HG02938 (cell line): ENCODE measurements around the gene RAB5B.

Experiments
- ATAC-seq: cut with Tn5 transposase; IDR thresholded peaks from one replicate; pipeline ENCODE4 v1.9.1; 2021; ENCODE audit warnings: mild to moderate bottlenecking, moderate library complexity; ENCODE audit not compliant: unreplicated experiment

Gene RAB5B, protein sequence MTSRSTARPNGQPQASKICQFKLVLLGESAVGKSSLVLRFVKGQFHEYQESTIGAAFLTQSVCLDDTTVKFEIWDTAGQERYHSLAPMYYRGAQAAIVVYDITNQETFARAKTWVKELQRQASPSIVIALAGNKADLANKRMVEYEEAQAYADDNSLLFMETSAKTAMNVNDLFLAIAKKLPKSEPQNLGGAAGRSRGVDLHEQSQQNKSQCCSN

GRCh38 chr12:55973599-55974307, at the start of gene RAB5B:
TSS of gene RAB5B (plus strand) at chr12:55974078. CDS start at chr12:55986961, 12,883 bp downstream.
- peak; percentile 96 for ATAC-seq

GRCh38 chr12:55925371-55925770, 48.5 kb upstream of the RAB5B start:
- no peak for ATAC-seq

GRCh38 chr12:55925870-55926737, 47.8 kb upstream of the RAB5B start:
- no peak for ATAC-seq

DNA sequence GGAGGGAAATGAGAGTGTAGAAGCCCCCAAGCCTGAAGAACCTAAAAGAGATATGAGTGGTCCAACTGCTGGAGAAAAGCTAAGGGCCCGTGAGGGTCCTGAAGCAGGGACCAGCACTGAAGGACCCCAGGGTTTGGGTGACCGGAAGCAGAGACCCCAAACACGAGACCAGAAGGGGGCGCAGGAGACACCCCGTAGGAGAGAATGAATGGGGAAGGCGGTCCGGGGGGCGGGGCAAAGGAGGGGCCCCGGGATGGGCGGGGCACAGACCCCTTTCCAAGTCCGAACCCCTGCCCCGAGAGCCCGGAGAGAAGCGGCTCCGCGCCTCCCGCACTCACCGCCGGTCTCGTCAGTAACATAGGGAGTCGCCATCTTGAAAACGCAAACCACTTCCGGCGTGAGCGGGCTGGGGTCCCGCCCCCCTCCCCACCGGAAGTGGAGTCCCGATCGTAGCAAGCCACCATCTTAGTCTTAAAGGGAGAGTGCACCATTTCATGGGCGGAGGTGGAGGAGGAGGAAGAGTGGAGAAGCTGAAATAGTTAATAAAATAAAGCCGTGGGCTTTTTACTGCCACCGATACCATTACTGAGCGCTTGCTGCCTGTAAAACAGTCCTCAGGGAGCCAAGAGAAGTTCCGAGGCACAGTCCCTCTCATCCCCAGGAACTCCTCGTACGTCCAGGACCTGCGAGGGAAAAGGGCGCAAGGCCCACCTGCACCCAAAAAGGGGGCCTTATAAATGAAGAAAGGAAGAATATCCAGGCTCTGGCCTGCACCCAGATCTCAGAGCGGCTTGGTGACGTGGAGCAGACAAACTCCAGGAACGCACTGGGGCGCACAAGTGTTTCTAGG, 46.9 kb upstream of the RAB5B start:
- ATAC-seq = peak; percentile 48

DNA sequence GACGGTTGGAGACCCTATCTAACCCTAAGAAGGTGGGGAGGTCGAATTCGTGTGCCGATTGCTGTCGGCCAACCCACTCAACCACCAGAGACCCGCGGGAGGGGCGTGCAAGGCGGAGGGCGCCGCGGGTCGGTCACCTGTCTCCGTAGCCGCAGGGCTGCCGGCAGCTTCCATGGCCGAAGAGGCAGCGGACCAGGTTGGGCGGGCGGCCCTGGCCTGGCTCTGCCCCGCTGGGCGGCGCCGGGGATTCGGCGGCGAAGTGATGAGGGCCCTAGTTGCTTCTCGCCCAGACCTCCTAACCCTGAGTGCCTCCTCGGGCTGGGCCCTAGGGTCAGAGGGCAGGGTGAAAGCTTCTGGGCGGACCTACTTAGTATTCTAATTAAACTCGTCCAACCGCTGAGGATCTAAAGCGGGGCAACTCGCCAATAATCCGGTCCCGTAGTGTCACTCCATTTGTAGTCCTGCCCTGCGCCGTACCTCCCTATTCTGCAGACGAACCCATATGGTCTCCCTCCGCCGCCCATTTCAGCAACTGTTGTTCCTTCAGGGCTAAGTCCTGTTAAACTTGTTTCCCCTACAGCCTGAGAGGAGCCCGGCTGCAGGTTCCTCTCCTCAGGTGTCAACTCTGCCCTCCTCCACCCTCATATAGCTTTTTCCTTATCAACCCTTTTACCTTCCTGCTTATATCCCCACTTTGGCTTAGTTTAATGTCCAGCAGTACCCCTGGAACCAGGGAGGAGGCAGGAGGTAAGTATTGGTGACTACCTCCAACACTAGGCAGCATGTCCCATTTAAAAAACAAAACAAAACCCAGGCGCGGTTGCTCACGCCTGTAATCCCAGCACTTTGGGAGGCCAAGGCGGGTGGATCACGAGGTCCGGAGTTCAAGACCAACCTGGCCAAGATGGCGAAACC, 46.0 kb upstream of the RAB5B start, which contains the start of gene PYM1:
Gene PYM1, minus strand, starts transcription at position 307 of the 915 bp plus-strand sequence. Its CDS starts 133 bp downstream, at position 174.
- ATAC-seq = peak; percentile 33

DNA sequence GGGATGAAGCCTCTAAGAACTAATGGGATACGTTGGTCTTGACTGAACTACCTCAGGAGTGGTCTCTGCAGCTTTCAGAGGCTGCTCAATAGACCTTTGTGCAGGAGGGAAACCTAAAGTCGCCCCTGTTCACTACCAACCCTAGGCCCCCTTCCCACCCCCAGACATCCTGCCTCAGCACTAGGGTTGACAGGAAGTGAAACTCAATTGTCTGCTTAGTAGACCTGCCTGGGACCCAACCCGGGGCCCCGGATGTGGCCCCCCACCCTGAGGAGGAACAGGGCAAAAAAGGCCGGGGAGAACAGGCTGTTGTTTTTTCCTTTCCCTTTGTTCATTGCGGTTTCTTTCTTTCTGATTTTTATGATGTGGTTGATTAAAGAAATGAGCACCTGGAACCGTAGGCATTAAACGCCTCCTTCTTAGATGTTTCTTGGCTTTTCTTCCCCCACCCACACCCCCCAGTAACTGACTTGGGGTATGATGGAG, 44.5 kb upstream of the RAB5B start:
- ATAC-seq = peak; percentile 33

GRCh38 chr12:55930771-55931316, 43.0 kb upstream of the RAB5B start, which contains the start of gene DGKA:
TSS of gene DGKA (plus strand) at chr12:55931162. CDS start at chr12:55936504, 5,342 bp downstream.
- no peak for ATAC-seq

- no peak for ATAC-seq
These were observed 42.5 kb upstream of the RAB5B start for GRCh38 chr12:55931317-55931779.

- ATAC-seq = no peak
These were observed 41.9 kb upstream of the RAB5B start for GRCh38 chr12:55931780-55932550.

DNA sequence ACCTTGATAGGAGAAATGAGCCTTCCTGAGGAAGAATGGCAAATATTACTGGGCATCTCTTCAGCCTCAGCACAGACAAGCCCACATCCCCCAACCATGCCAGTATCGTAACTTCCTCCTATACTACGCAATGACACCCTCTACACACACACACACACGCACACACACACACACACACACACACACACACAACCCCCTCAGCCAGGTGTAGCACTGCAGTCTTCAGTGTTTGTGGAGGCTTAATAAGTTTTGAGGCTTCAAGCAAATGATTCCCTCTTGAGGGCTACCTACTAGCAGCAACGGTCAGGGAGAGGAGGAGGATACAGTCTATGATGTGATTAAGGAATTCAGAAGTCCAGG, 41.3 kb upstream of the RAB5B start:
- ATAC-seq = no peak

DNA sequence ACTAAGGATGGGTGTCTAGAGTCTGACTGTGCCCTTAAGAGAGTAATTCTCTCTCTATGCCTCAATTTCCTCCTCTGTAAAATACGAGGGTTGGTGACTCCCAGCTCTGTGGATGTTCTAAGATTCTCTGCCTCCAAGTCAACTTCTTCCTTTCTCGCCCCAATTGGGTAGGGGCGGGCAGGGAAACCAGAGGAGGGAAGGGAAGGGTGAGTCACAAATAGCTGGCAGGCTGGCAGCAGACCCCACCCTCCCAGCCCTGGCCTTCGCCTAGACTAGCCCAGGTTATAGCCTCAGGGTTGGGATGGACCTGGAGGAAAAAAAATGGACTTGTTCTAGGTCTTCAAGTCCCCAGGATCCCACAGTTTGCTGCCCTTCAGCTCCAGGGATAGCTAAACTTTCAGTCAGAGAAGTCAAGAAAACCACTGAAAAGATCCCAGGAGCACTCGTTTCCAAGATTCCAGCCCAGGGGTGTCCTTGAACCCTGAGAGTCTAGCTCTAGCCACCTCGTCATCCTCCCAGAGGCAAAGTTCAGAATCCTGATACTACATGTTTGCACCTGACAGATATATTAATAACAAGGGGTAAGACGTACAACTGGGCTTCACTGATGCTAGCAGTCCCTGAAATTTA, 40.6 kb upstream of the RAB5B start:
- ATAC-seq = no peak

DNA sequence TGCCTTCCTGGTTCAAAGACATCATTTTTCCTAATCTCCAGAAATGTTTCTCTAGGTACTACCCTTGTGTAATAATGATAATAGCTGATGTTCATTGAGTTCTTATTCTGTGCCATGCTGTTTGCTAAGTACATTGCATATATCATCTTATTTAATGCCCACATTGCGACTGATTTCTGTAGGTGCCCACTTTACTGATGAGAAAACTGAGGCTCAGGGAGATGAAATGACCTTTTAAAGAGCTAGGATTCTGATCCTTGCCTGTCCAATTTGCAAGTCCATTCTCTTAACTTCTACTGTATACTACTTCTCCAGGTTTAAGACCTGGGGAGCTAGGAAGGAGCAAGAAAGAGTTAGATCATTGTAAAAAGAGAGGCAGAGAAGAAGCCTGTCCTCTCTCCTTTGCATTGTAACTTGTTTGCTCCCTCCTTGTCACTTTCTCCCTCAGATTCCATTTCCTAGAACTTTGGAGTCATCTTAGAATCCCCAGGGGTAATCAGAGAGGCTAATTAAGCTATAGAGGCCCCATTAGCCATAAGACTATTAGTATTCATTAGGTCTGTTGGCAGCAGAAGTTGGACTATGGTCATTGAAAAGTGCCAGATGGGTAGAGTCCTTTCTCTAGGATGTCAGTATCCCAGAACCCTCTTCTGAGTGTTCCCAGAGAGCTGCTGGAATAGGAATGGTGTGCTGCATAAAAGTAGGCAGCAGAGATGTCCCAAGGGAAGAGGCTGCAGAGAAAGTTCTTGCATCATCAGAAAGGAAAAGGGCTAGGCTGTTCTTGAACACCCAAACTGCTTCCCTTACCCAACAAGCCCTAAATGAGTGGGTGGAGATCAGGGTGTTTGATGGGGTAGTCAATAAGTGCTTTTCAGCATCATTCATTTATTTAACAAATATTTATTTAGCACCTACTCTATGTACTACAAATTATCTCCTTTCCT, 39.8 kb upstream of the RAB5B start:
- ATAC-seq = no peak

DNA sequence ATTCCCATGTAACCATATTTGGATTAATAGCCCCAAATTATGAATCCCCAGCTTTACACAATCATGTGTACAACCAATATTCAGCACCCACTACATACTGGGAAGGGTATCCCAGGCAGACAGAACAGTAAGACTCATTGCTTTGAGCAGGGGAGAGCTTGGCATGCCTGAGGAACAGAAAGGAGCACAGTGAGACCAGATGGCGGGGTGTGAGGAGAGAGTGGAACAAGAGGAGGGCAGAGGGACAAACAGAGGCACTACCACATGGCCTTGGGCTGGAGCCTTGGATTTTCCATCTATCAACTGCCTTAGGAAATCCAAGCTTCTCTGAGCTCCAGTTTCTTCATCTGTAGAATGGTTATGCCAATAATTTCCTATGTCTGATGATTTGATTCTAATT, 39.1 kb upstream of the RAB5B start:
- no peak for ATAC-seq

GRCh38 chr12:55935738-55936151, 38.1 kb upstream of the RAB5B start:
- ATAC-seq = no peak

DNA sequence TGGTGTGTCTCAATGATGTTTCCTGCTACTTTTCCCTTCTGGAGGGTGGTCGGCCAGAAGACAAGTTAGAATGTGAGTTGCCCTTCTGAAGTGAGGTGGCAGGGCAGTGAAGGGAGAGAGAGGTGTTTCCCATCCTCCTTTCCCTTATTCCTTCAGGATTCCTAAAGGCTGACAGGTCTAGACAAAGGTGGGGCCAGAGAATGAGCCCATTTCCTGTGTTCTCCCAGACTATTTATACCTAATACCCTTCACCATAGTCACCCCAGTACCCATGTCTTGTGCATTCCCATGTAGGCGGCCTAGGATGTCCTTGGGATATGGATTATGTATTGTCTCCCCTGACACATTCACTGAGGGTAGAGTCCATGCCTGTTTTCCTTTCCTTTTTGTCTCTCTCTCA, 35.9 kb upstream of the RAB5B start:
- ATAC-seq = no peak

DNA sequence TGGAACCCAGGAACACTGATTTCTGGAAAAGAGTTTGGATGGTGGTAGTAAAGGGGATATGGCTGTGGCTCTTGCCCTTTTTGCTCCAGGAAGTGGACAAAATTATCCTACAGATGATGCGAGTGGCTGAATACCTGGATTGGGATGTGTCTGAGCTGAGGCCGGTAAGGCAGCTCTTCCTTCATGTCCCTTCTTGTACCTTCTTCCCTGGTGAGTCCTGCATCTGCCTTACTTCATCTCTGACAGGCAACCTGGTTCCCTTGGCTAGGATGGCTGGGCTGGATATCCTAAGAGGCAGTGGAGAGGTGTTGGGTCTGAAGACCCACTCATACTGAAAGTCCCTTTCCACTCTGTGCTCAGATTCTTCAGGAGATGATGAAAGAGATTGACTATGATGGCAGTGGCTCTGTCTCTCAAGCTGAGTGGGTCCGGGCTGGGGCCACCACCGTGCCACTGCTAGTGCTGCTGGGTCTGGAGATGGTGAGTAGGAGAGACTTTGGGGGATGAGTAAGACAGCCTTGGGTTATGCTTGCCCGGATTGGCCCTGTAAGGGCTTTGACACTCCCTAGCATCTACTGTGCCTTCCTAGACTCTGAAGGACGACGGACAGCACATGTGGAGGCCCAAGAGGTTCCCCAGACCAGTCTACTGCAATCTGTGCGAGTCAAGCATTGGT, 34.9 kb upstream of the RAB5B start:
- no peak for ATAC-seq
